Stimulated activated CD8-positive, alpha-beta memory T cell treated with anti-CD3 and anti-CD28 coated beads, Interleukin-12 subunit alpha, Interleukin-12 subunit beta, amount 100 ng/mL, for 4 hours (primary cell): ENCODE data around the gene ADAMTS17.
"Not testable (repeated sequence)": the region's sequence is repeated elsewhere in the genome, so short reads cannot be mapped to it uniquely, and the experiment has no call there.

Experiments used
- DNase-seq: peaks from one replicate; pipeline ENCODE4 v3.0.0-alpha.2; 2020; ENCODE audit warnings: low read depth

Gene ADAMTS17

GRCh38 chr15:100339451-100339850 is 2.3 kb downstream of the ADAMTS17 start:
- DNase-seq: not testable (repeated sequence)

- no peak for DNase-seq
These were observed 2.8 kb downstream of the ADAMTS17 start for GRCh38 chr15:100338971-100339444.

GRCh38 chr15:100338247-100338646 is 3.5 kb downstream of the ADAMTS17 start:
- DNase-seq: no peak

- no peak for DNase-seq
These were observed 4.4 kb downstream of the ADAMTS17 start for GRCh38 chr15:100337096-100338044.

- no peak for DNase-seq
These were observed 5.7 kb downstream of the ADAMTS17 start for GRCh38 chr15:100336061-100336460.

- no peak for DNase-seq
These were observed 6.3 kb downstream of the ADAMTS17 start for GRCh38 chr15:100335335-100335999.

- no peak for DNase-seq
These were observed 6.9 kb downstream of the ADAMTS17 start for GRCh38 chr15:100334905-100335304.

- no peak for DNase-seq
These were observed 7.3 kb downstream of the ADAMTS17 start for GRCh38 chr15:100334456-100334855.

GRCh38 chr15:100334015-100334414 is 7.8 kb downstream of the ADAMTS17 start:
- DNase-seq: no peak

GRCh38 chr15:100333236-100333635 is 8.5 kb downstream of the ADAMTS17 start:
- no peak for DNase-seq

- no peak for DNase-seq
These were observed 9.1 kb downstream of the ADAMTS17 start for GRCh38 chr15:100332721-100333120.

GRCh38 chr15:100332231-100332630 is 9.5 kb downstream of the ADAMTS17 start:
- no peak for DNase-seq

- DNase-seq: no peak
These were observed 11.1 kb downstream of the ADAMTS17 start for GRCh38 chr15:100330629-100331215.

- DNase-seq: no peak
These were observed 11.6 kb downstream of the ADAMTS17 start for GRCh38 chr15:100330221-100330620.

GRCh38 chr15:100328796-100329195 is 13.0 kb downstream of the ADAMTS17 start:
- DNase-seq: no peak

GRCh38 chr15:100318880-100319279 is 22.9 kb downstream of the ADAMTS17 start:
- no peak for DNase-seq

- no peak for DNase-seq
These were observed 26.9 kb downstream of the ADAMTS17 start for GRCh38 chr15:100314809-100315400.

GRCh38 chr15:100311833-100312476 is 29.8 kb downstream of the ADAMTS17 start:
- no peak for DNase-seq

GRCh38 chr15:100311154-100311625 is 30.6 kb downstream of the ADAMTS17 start:
- no peak for DNase-seq

- DNase-seq: no peak
These were observed 31.1 kb downstream of the ADAMTS17 start for GRCh38 chr15:100310513-100311153.

GRCh38 chr15:100310041-100310405 is 31.8 kb downstream of the ADAMTS17 start:
- no peak for DNase-seq
